ENCODE results near the gene VEGFB. TPM values are rescaled to one million over a fixed set of nuclear protein-coding genes. Genes with fewer than 3 reads are reported as not detected.

Gene VEGFB
- total and polyA plus RNA-seq, 2 donors from 2014 or later, result 77.6 to 157 TPM

DNA sequence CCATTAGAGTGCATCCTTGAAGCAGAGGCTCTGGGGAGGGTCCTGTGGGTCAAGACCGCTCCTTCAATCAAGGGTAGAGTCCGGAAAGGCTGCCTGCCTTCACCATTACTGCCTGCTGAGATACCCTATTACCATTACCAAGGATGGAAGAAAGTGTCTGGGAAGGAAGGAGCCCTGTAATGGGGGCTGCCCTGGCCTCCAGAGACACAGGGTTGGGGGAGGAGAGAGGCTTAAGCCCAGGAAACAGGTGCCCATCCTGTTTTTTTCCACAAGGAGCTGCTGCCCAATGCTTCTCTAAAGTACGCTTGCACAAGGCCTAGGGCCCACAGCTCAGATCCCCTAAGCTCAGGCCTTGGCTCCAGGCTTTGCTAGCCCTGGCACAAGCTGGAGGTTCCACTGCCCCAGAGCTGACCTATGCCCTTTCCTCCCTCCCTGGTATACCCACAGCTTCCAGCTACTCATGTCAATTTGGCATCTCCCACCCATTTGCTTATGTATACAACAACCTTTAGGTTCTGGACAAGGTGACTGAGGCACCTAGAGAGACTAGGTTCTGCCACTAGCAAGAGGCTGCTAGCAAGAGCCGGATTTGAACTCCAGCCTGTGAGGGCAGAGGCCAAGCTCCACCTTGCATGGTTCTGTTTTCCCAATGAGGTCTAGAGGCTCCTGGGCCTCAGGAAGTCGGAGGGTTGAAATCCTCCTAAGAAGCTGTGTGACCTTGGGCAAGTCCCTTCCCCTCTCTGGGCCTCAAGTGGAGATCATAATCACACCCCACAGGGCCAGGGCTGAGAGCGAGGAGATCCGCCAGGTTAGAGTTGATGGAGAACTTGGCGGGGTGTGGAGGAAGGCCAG, 15.4 kb downstream of the VEGFB start:
- H3K4me3 ChIP-seq (ENCODE audit: low read length in 3 of 3), result no peak overlapping the region
- H3K27me3 ChIP-seq (ENCODE audit: control insufficient read depth, insufficient read depth, low read length), result no peaks in the 10 kb centered on the region
- intact Hi-C loops (cut with DNase I), result no loop called here
- H3K36me3 ChIP-seq (ENCODE audit: control insufficient read depth in 2 of 3, insufficient read depth in 3 of 3, low read length in 3 of 3), result no peaks in the 10 kb centered on the region
- no peaks in the 10 kb centered on the region for H3K9me3 ChIP-seq (ENCODE audit: control insufficient read depth in 2 of 3, insufficient read depth in 1 of 3, low read length in 3 of 3)
- no peak for DNase-seq
- TF ChIP-seq, protein P1, sequence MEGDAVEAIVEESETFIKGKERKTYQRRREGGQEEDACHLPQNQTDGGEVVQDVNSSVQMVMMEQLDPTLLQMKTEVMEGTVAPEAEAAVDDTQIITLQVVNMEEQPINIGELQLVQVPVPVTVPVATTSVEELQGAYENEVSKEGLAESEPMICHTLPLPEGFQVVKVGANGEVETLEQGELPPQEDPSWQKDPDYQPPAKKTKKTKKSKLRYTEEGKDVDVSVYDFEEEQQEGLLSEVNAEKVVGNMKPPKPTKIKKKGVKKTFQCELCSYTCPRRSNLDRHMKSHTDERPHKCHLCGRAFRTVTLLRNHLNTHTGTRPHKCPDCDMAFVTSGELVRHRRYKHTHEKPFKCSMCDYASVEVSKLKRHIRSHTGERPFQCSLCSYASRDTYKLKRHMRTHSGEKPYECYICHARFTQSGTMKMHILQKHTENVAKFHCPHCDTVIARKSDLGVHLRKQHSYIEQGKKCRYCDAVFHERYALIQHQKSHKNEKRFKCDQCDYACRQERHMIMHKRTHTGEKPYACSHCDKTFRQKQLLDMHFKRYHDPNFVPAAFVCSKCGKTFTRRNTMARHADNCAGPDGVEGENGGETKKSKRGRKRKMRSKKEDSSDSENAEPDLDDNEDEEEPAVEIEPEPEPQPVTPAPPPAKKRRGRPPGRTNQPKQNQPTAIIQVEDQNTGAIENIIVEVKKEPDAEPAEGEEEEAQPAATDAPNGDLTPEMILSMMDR (IDR thresholded peaks at IDR 0.05; ENCODE audit: borderline replicate concordance, extremely low read depth, insufficient read depth), result no peak
- peaks cover 0 to 39% (median 5%) of the 10 kb centered on the region in 3 donors for H3K4me1 ChIP-seq (ENCODE audit: control insufficient read depth in 2 of 3, insufficient read depth in 2 of 3, low read depth in 1 of 3, low read length in 3 of 3)
- no peak for FAIRE-seq
- H3K27ac ChIP-seq (ENCODE audit: low read depth in 2 of 2, low read length in 2 of 2), result no peak overlapping the region
- H3K9ac ChIP-seq (ENCODE audit: low read length in 3 of 3), result no peak overlapping the region

GRCh38 chr11:64250415-64251015, 16.1 kb downstream of the VEGFB start:
- intact Hi-C loops (cut with DNase I), result no loop called here
- Histone ChIP-seq H3K9ac (ENCODE audit: low read length in 3 of 3) (no peak overlapping the region), H3K27me3 (ENCODE audit: control insufficient read depth, insufficient read depth, low read length) (no peaks in the 10 kb centered on the region), H3K36me3 (ENCODE audit: control insufficient read depth in 2 of 3, insufficient read depth in 3 of 3, low read length in 3 of 3) (no peaks in the 10 kb centered on the region), H3K9me3 (ENCODE audit: control insufficient read depth in 2 of 3, insufficient read depth in 1 of 3, low read length in 3 of 3) (no peaks in the 10 kb centered on the region), H3K4me3 (ENCODE audit: low read length in 3 of 3) (peak overlapping the region in 1 of 3 donors; percentile 52), H3K27ac (ENCODE audit: low read depth in 2 of 2, low read length in 2 of 2) (no peak overlapping the region), H3K4me1 (ENCODE audit: control insufficient read depth in 2 of 3, insufficient read depth in 2 of 3, low read depth in 1 of 3, low read length in 3 of 3) (peaks cover 0 to 32% (median 5%) of the 10 kb centered on the region in 3 donors)
- peak in 1 of 5 donors; percentile 77 for DNase-seq
- no peak for FAIRE-seq
- TF ChIP-seq, protein P1 (IDR thresholded peaks at IDR 0.05; ENCODE audit: borderline replicate concordance, extremely low read depth, insufficient read depth), result no peak

DNA sequence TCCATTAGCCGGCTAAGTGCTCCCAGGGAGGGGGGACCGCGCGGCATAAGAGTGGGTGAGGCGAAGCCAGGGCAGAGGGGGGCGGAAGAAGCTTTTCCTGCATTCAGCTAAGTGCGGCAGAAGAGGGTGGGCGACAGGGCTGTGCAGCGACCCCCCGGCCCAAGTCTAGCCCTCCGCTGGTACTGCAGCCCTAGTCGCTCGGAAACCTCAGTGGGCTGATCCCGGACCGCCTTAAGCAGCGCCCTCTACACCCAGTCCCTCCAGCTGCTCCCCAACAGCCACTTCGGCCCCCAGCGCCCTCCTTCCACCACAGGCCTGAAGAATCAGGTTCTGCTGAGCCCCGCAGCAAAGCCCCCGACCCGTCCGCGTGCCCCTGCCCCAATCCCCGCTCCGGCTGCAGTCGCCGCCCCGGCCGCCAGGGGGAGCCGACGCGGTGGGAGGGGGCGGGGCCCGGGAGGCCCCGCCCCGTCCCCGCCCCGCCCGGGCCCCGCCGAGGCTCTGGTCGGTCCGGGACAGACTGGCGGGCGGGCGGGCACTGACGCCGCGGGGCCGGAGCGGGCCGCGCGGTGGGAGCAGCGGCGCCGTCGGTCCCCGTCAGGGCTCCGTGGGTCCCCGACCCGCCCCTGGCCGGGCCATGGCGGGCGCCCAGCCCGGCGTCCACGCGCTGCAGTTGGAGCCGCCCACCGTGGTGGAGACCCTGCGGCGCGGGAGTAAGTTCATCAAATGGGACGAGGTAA, 16.8 kb downstream of the VEGFB start, which contains the start of gene PLCB3:
Gene PLCB3, plus strand, starts transcription at position 515 of the 737 bp plus-strand sequence. Its CDS starts 120 bp downstream, at position 635.
- Histone ChIP-seq H3K4me1 (ENCODE audit: control insufficient read depth in 2 of 3, insufficient read depth in 2 of 3, low read depth in 1 of 3, low read length in 3 of 3) (peaks cover 0 to 26% (median 5%) of the 10 kb centered on the region in 3 donors), H3K27ac (ENCODE audit: low read depth in 2 of 2, low read length in 2 of 2) (peak within 1 kb of the TSS; percentile 7 to 32), H3K9me3 (ENCODE audit: control insufficient read depth in 2 of 3, insufficient read depth in 1 of 3, low read length in 3 of 3) (no peaks in the 10 kb centered on the region), H3K27me3 (ENCODE audit: control insufficient read depth, insufficient read depth, low read length) (no peaks in the 10 kb centered on the region), H3K4me3 (ENCODE audit: low read length in 3 of 3) (peak within 1 kb of the TSS; percentile 57 to 74 (median 71)), H3K36me3 (ENCODE audit: control insufficient read depth in 2 of 3, insufficient read depth in 3 of 3, low read length in 3 of 3) (peaks cover 0 to 6% (median 0%) of the 10 kb centered on the region in 3 donors), H3K9ac (ENCODE audit: low read length in 3 of 3) (peak within 1 kb of the TSS in 2 of 3 donors; percentile 78 to 80)
- intact Hi-C loops (cut with DNase I), result no loop called here
- FAIRE-seq (no peak), DNase-seq (peak in 4 of 5 donors; percentile 53 to 89 (median 72))
- TF ChIP-seq, protein P1 (IDR thresholded peaks at IDR 0.05; ENCODE audit: borderline replicate concordance, extremely low read depth, insufficient read depth), result peak; percentile 81

Data from kidney (tissue), 14 donors.